IMR-90 (cell line): ENCODE measurements around the gene SNED1. TPM values are rescaled to one million over a fixed set of nuclear protein-coding genes. Genes with fewer than 3 reads are reported as not detected.

ENCODE experiments used
- ATAC-seq: fragments of 200-7000 bp; cut with Tn5 transposase; 2 replicates; pipeline ENCODE4 v1.9.1; 2020; ENCODE audit warnings: low read depth, mild to moderate bottlenecking, moderate library complexity
- BruUV-seq: library from RNA; stranded (reverse); fragments of 400-500 nt; replicated peaks from 2 replicates; lab custom pipeline; 2021; lab: Mats Ljungman, UMichigan
- CTCF ChIA-PET: fragments of 300-600 bp; formaldehyde crosslinking; extraction: SDS; loops from one replicate; lab custom pipeline; 2021; ENCODE audit warnings: antibody characterized with exemption; lab: Yijun Ruan, JAX
- POLR2A ChIA-PET: fragments of 300-600 bp; sonication (Branson Sonifier 250); formaldehyde crosslinking; loops from one replicate; lab custom pipeline; 2022; ENCODE audit warnings: antibody characterized with exemption; ENCODE audit not compliant: unreplicated experiment; lab: Charles Lee
- DNase-seq: peaks from one replicate; pipeline ENCODE4 v3.0.0; 2013
- H2AFZ ChIP-seq: replicated peaks from 2 replicates; pipeline ENCODE3; 2013; ENCODE audit warnings: low read length, mild to moderate bottlenecking; ENCODE audit not compliant: poor library complexity
- H2AK5ac ChIP-seq: 2 replicates; pipeline ENCODE4 v1.6.1; 2013; ENCODE audit warnings: low read depth, low read length, inconsistent platforms
- H2AK9ac ChIP-seq: replicated peaks from 2 replicates; pipeline ENCODE3; 2013; ENCODE audit warnings: mild to moderate bottlenecking, low read depth, low read length, moderate library complexity; ENCODE audit not compliant: poor library complexity
- H2BK120ac ChIP-seq: 2 replicates; pipeline ENCODE4 v1.6.1; 2013; ENCODE audit warnings: low read depth, low read length, inconsistent platforms
- H2BK15ac ChIP-seq: 3 replicates; pipeline ENCODE4 v1.6.1; 2013; ENCODE audit warnings: low read depth, low read length, inconsistent platforms
- H2BK20ac ChIP-seq: 2 replicates; pipeline ENCODE4 v1.6.1; 2013; ENCODE audit warnings: low read depth, mild to moderate bottlenecking, inconsistent platforms, low read length, moderate library complexity
- H2BK5ac ChIP-seq: 2 replicates; pipeline ENCODE4 v1.6.1; 2013; ENCODE audit warnings: mild to moderate bottlenecking, low read depth, low read length, inconsistent platforms; ENCODE audit not compliant: poor library complexity, severe bottlenecking
- H3K14ac ChIP-seq: replicated peaks from 2 replicates; pipeline ENCODE4 v1.6.1; 2013; ENCODE audit warnings: low read depth, low read length, inconsistent platforms
- H3K18ac ChIP-seq: 2 replicates; pipeline ENCODE4 v1.6.1; 2013; ENCODE audit warnings: low read depth, low read length, control low read depth
- H3K23ac ChIP-seq: 2 replicates; pipeline ENCODE4 v1.6.1; 2013; ENCODE audit warnings: low read depth, low read length, inconsistent platforms
- H3K27ac ChIP-seq: 2 replicates; pipeline ENCODE4 v1.5.1; 2013; ENCODE audit warnings: mild to moderate bottlenecking, control low read depth, low read length; ENCODE audit not compliant: insufficient read depth
- H3K27me3 ChIP-seq: 2 replicates; pipeline ENCODE4 v1.6.1; 2013; ENCODE audit warnings: low read length; ENCODE audit not compliant: control insufficient read depth, insufficient read depth
- H3K36me3 ChIP-seq: 2 replicates; pipeline ENCODE4 v1.6.1; 2013; ENCODE audit warnings: low read length, mixed read lengths; ENCODE audit not compliant: control insufficient read depth, insufficient read depth
- H3K4ac ChIP-seq: 2 replicates; pipeline ENCODE4 v1.6.1; 2013; ENCODE audit warnings: low read depth, low read length, inconsistent platforms
- H3K4me1 ChIP-seq: 2 replicates; pipeline ENCODE4 v1.6.1; 2013; ENCODE audit warnings: low read length, mixed read lengths; ENCODE audit not compliant: control insufficient read depth, insufficient read depth
- H3K4me2 ChIP-seq: 2 replicates; pipeline ENCODE4 v1.6.1; 2013; ENCODE audit warnings: low read depth, mild to moderate bottlenecking, control low read depth, low read length, moderate library complexity
- H3K4me3 ChIP-seq: 2 replicates; pipeline ENCODE4 v1.5.1; 2013; ENCODE audit warnings: low read depth, mild to moderate bottlenecking, control low read depth, low read length, moderate library complexity; ENCODE audit not compliant: insufficient read depth
- H3K56ac ChIP-seq: 2 replicates; pipeline ENCODE4 v1.6.1; 2013; ENCODE audit warnings: low read length, inconsistent platforms; ENCODE audit not compliant: insufficient read depth; ENCODE audit errors: extremely low read depth
- H3K79me1 ChIP-seq, 2 experiments: 2 replicates each; pipeline ENCODE4 v1.6.1; 2013; ENCODE audit warnings: low read length in 2 of 2, inconsistent platforms in 1 of 2, low read depth in 1 of 2
- H3K9ac ChIP-seq: 2 replicates; pipeline ENCODE4 v1.6.1; 2013; ENCODE audit warnings: low read depth, low read length, control low read depth
- H3K9me1 ChIP-seq: 2 replicates; pipeline ENCODE4 v1.6.1; 2013; ENCODE audit warnings: low read length, inconsistent platforms; ENCODE audit not compliant: insufficient read depth
- H3K9me3 ChIP-seq: 2 replicates; pipeline ENCODE4 v1.6.1; 2013; ENCODE audit warnings: low read length; ENCODE audit not compliant: control insufficient read depth, insufficient read depth
- H4K20me1 ChIP-seq: 2 replicates; pipeline ENCODE4 v1.6.1; 2013; ENCODE audit warnings: low read length, inconsistent platforms; ENCODE audit not compliant: insufficient read depth
- H4K5ac ChIP-seq: 2 replicates; pipeline ENCODE4 v1.6.1; 2013; ENCODE audit warnings: mild to moderate bottlenecking, low read depth, low read length, control low read depth
- H4K8ac ChIP-seq, 2 experiments: 2 replicates each; pipeline ENCODE4 v1.6.1; 2013; ENCODE audit warnings: low read depth in 2 of 2, low read length in 2 of 2, control low read depth in 1 of 2, inconsistent platforms in 1 of 2
- H4K91ac ChIP-seq: 2 replicates; pipeline ENCODE4 v1.6.1; 2013; ENCODE audit warnings: low read depth, low read length, inconsistent platforms; ENCODE audit not compliant: insufficient read depth
- CEBPB ChIP-seq: IDR thresholded peaks from 2 replicates; pipeline ENCODE4 v1.6.1; 2012; ENCODE audit warnings: low read depth, low read length, improper control_type of control experiment
- CHD1 ChIP-seq: IDR thresholded peaks from 2 replicates; pipeline ENCODE4 v1.6.1; 2012; ENCODE audit warnings: low read depth, low read length, improper control_type of control experiment
- RAD21 ChIP-seq: IDR thresholded peaks from 2 replicates; pipeline ENCODE4 v1.6.1; 2012; ENCODE audit warnings: low read length, improper control_type of control experiment
- RFX5 ChIP-seq: IDR thresholded peaks from 2 replicates; pipeline ENCODE4 v1.8.0; 2012; ENCODE audit warnings: low read depth, mild to moderate bottlenecking, low read length, moderate library complexity
- SMC3 ChIP-seq: fragments of 150-350 bp; IDR thresholded peaks from 2 replicates; pipeline ENCODE4 v1.6.1; 2016; ENCODE audit warnings: low read depth, mild to moderate bottlenecking, antibody characterized with exemption, low read length, moderate library complexity
- WGBS, 2 experiments: methylation state at CpG; one replicate each; pipeline versions ENCODE4 v1.1.5 to v1.1.7; 2013; ENCODE audit warnings: missing lambda C conversion rate in 2 of 2; ENCODE audit not compliant: insufficient read length in 1 of 2; ENCODE audit errors: extremely low coverage in 2 of 2; 5-methylcytosine and 5-hydroxymethylcytosine counted together
- dilution Hi-C: fragments of 300-500 bp; cut with HindIII; formaldehyde crosslinking; loops from one replicate; pipeline ENCODE4 v1.14.3; 2018; ENCODE audit warnings: low sequenced_read_pairs; ENCODE audit not compliant: unreplicated experiment
- in situ Hi-C: fragments of 300-500 bp; cut with MboI; formaldehyde crosslinking; loops from 3 replicates; pipeline ENCODE4 v1.14.3; 2019; ENCODE audit warnings: low sequenced_read_pairs, inconsistent platforms, mixed read lengths
- intact Hi-C: fragments of 100-400 bp; cut with micrococcal nuclease; formaldehyde crosslinking; loops from 2 replicates; pipeline ENCODE4 v1.10.0; 2022
- polyA plus RNA-seq, 3 experiments: library from polyadenylated mRNA; depleted of rRNA; stranded (reverse); fragments of >200 nt; gene quantifications; 2 replicates each; pipeline ENCODE4 v1.2.3, GENCODE V29; 2012; ENCODE audit warnings: low replicate concordance in 1 of 3
- total RNA-seq: library from RNA; depleted of rRNA; stranded (reverse); fragments of >200 nt; gene quantifications from 2 replicates; pipeline ENCODE4 v1.2.3, GENCODE V29; 2012
- TF ChIP-seq, protein P1 (sequence below): conservative IDR thresholded peaks from 2 replicates; pipeline ENCODE4 v1.5.1; 2012; ENCODE audit warnings: mild to moderate bottlenecking, low read depth, low read length, improper control_type of control experiment

The SNED1 gene
- total and polyA plus RNA-seq, 2 of the 4 experiments (the other 2 are of a cell fraction): 1.1 to 3.4 TPM

DNA sequence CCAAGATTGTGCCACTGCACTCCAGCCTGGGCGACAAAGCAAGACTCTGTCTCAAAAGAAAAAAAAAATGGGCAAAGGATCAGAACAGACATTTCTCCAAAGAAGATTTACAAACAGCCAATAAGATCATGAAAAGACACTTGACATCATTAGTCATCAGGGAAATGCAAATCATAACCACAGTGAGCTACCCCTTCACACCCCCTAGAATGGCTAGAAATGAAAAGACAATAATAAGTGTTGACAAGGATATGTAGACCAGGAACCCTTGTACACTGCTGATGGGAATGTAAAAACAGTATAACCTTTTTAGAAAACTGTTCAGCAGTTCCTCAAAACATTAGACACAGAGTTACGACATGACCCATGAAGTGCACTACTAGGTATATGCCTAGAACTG is 122.0 kb downstream of the SNED1 start:
- H2BK15ac ChIP-seq: no peak overlapping the region
- no peak for ATAC-seq
- POLR2A ChIA-PET: no interaction called here

More for the DNA sequence above, 122.0 kb downstream of the SNED1 start:
- no peak overlapping the region for H2AK5ac ChIP-seq
- intact Hi-C loops (no loop called here), dilution Hi-C loops (no loop called here), in situ Hi-C loops (no loop called here)
- H3K4me3 ChIP-seq: no peak overlapping the region
- H2AFZ ChIP-seq: no peak overlapping the region
- H2BK120ac ChIP-seq: no peak overlapping the region
- H3K79me1 ChIP-seq: 0 out of 4 replicates have a peak, but pooled peaks cover 0 to 2% of the 10 kb centered on the region in 2 experiments
- peaks cover 2% of the 10 kb centered on the region; the same call in 1 of the 2 replicates for H3K9me3 ChIP-seq
- H2BK5ac ChIP-seq: no peak overlapping the region
- no peak overlapping the region for H3K4me2 ChIP-seq
- CTCF ChIA-PET: no interaction called here
- no peak overlapping the region for H4K91ac ChIP-seq
- H4K8ac ChIP-seq: no peak overlapping the region
- H3K27me3 ChIP-seq: no peaks in the 10 kb centered on the region
- H3K18ac ChIP-seq: no peak overlapping the region
- BruUV-seq: no TSS peak
- H2AK9ac ChIP-seq: no peak overlapping the region
- WGBS, 2 experiments: no CpG with 5 or more reads among the region's 2 CpGs
- no peak overlapping the region for H3K9ac ChIP-seq
- no peaks in the 10 kb centered on the region for H4K20me1 ChIP-seq
- no peaks in the 10 kb centered on the region for H3K4me1 ChIP-seq
- H3K4ac ChIP-seq: no peak overlapping the region
- peaks cover 6% of the 10 kb centered on the region for H3K36me3 ChIP-seq
- TF ChIP-seq SMC3 (no peak), RAD21 (no peak), CEBPB (no peak), RFX5 (no peak), CHD1 (no peak)
- TF ChIP-seq, protein P1, sequence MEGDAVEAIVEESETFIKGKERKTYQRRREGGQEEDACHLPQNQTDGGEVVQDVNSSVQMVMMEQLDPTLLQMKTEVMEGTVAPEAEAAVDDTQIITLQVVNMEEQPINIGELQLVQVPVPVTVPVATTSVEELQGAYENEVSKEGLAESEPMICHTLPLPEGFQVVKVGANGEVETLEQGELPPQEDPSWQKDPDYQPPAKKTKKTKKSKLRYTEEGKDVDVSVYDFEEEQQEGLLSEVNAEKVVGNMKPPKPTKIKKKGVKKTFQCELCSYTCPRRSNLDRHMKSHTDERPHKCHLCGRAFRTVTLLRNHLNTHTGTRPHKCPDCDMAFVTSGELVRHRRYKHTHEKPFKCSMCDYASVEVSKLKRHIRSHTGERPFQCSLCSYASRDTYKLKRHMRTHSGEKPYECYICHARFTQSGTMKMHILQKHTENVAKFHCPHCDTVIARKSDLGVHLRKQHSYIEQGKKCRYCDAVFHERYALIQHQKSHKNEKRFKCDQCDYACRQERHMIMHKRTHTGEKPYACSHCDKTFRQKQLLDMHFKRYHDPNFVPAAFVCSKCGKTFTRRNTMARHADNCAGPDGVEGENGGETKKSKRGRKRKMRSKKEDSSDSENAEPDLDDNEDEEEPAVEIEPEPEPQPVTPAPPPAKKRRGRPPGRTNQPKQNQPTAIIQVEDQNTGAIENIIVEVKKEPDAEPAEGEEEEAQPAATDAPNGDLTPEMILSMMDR: no peak
- no peak overlapping the region for H2BK20ac ChIP-seq
- no peak overlapping the region for H3K56ac ChIP-seq
- no peak overlapping the region for H3K27ac ChIP-seq
- no peak for DNase-seq
- H3K9me1 ChIP-seq: 0 out of 2 replicates have a peak, but pooled peaks cover 3% of the 10 kb centered on the region
- no peak overlapping the region for H3K14ac ChIP-seq
- H3K23ac ChIP-seq: no peak overlapping the region
- no peak overlapping the region for H4K5ac ChIP-seq
